Measurements from ENCODE around the gene PCDHGB3.

DNA sequence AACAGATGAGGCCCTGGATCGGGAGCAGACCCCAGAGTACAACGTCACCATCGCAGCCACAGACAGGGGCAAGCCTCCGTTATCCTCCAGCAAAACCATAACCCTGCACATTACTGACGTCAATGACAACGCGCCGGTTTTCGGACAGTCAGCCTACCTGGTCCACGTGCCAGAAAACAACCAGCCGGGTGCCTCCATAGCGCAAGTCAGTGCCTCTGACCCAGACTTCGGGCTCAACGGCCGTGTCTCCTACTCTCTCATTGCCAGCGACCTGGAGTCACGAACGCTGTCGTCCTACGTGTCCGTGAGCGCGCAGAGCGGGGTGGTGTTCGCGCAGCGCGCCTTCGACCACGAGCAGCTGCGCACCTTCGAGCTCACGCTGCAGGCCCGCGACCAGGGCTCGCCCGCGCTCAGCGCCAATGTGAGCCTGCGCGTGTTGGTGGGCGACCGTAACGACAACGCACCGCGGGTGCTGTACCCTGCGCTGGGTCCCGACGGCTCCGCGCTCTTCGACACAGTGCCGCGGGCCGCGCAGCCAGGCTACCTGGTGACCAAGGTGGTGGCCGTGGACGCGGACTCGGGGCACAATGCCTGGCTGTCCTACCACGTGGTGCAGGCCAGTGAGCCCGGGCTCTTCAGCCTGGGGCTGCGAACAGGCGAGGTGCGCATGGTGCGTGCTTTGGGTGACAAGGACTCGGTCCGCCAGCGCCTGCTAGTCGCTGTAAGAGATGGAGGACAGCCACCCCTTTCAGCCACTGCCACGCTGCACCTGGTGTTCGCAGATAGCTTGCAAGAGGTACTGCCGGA is 49.2 kb downstream of the PCDHGB3 start:
- TF ChIP-seq, protein P1, sequence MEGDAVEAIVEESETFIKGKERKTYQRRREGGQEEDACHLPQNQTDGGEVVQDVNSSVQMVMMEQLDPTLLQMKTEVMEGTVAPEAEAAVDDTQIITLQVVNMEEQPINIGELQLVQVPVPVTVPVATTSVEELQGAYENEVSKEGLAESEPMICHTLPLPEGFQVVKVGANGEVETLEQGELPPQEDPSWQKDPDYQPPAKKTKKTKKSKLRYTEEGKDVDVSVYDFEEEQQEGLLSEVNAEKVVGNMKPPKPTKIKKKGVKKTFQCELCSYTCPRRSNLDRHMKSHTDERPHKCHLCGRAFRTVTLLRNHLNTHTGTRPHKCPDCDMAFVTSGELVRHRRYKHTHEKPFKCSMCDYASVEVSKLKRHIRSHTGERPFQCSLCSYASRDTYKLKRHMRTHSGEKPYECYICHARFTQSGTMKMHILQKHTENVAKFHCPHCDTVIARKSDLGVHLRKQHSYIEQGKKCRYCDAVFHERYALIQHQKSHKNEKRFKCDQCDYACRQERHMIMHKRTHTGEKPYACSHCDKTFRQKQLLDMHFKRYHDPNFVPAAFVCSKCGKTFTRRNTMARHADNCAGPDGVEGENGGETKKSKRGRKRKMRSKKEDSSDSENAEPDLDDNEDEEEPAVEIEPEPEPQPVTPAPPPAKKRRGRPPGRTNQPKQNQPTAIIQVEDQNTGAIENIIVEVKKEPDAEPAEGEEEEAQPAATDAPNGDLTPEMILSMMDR (conservative IDR thresholded peaks at IDR 0.05 in 1 of 2, IDR thresholded peaks at IDR 0.05 in 1 of 2; ENCODE audit: extremely low read depth in 1 of 2, insufficient read depth in 1 of 2, low read depth in 1 of 2, low read length in 2 of 2): no peak
- no peak for TF ChIP-seq EZH2 (IDR thresholded peaks at IDR 0.05; ENCODE audit: borderline replicate concordance, low read length)
